Uterus (tissue), 2 donors: ENCODE results near the gene FMNL3.

Experiments
- CTCF ChIP-seq, 4 experiments: fragments of 200-600 bp in 2 of 4; fragments of 450-650 bp in 2 of 4; sonication (generic) in 2 of 4; IDR thresholded peaks; one replicate each; pipeline ENCODE4 v1.5.1; 2016 to 2019; ENCODE audit warnings: antibody characterized with exemption in 4 of 4, mild to moderate bottlenecking in 2 of 4, moderate library complexity in 1 of 4
- POLR2A ChIP-seq, 2 donors: fragments of 450-650 bp; IDR thresholded peaks; one replicate each; pipeline ENCODE4 v1.6.1; 2016; ENCODE audit warnings: antibody characterized with exemption in 2 of 2, mild to moderate bottlenecking in 1 of 2, moderate library complexity in 1 of 2

DNA sequence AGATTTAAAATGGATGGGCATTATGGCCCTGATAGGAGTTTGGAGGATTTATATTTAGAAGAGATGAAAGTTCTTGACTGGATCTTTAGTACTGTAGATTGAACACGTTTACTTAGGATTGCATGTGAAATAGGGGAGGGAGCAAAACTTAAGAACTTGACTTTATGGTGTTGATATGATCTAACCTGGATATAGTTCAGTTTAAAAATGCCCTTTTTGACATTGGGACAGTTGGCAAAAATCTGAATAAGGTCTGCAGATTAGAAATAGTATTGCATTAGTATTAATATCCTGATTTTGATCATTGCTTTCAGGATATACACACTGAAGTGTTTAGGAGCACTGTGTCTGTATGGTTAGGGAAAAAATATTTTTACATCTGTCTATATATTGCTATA, 43.8 kb upstream of the FMNL3 start:
- TF ChIP-seq POLR2A (IDR thresholded peaks at IDR 0.05), result no peak
- no peak for TF ChIP-seq CTCF (IDR thresholded peaks at IDR 0.05)
